Activated CD4-positive, alpha-beta T cell treated with anti-CD3 and anti-CD28 coated beads for 24 hours (primary cell): ENCODE data around the gene ABAT.
"Not testable (repeated sequence)": the region's sequence is repeated elsewhere in the genome, so short reads cannot be mapped to it uniquely, and the experiment has no call there.

ENCODE experiments used
- DNase-seq, 2 donors: peaks; one replicate each; pipeline ENCODE4 v3.0.0-alpha.2; 2020; ENCODE audit warnings: low read depth in 2 of 2

ABAT gene

GRCh38 chr16:8742068-8742467 lies 67.7 kb downstream of the ABAT start:
- DNase-seq, result no peak

- DNase-seq, result not testable (repeated sequence)
These were observed 74.5 kb downstream of the ABAT start for GRCh38 chr16:8748944-8749343.

GRCh38 chr16:8751481-8752311 lies 77.3 kb downstream of the ABAT start:
- no peak for DNase-seq

GRCh38 chr16:8752706-8753105 lies 78.3 kb downstream of the ABAT start:
- no peak for DNase-seq

GRCh38 chr16:8753416-8754054 lies 79.1 kb downstream of the ABAT start:
- DNase-seq, result no peak

- DNase-seq, result no peak
These were observed 82.3 kb downstream of the ABAT start for GRCh38 chr16:8756755-8757154.

GRCh38 chr16:8758022-8758421 lies 83.6 kb downstream of the ABAT start:
- no peak for DNase-seq

- DNase-seq, result no peak
These were observed 85.6 kb downstream of the ABAT start for GRCh38 chr16:8760021-8760420.

GRCh38 chr16:8761078-8761477 lies 86.7 kb downstream of the ABAT start:
- no peak for DNase-seq

GRCh38 chr16:8762254-8762653 lies 87.8 kb downstream of the ABAT start:
- no peak for DNase-seq

- DNase-seq, result no peak
These were observed 88.7 kb downstream of the ABAT start for GRCh38 chr16:8763083-8763482.

GRCh38 chr16:8763899-8764298 lies 89.5 kb downstream of the ABAT start:
- DNase-seq, result no peak

GRCh38 chr16:8764525-8765250 lies 90.3 kb downstream of the ABAT start:
- DNase-seq, result no peak

GRCh38 chr16:8767176-8767575 lies 92.8 kb downstream of the ABAT start:
- no peak for DNase-seq

GRCh38 chr16:8768283-8768682 lies 93.9 kb downstream of the ABAT start:
- DNase-seq, result no peak

GRCh38 chr16:8768692-8769091 lies 94.3 kb downstream of the ABAT start:
- no peak for DNase-seq

- DNase-seq, result no peak
These were observed 99.1 kb downstream of the ABAT start for GRCh38 chr16:8773537-8773936.

- no peak for DNase-seq
These were observed 99.8 kb downstream of the ABAT start for GRCh38 chr16:8774208-8774607.

GRCh38 chr16:8775359-8775758 lies 100.9 kb downstream of the ABAT start:
- DNase-seq, result no peak

GRCh38 chr16:8776129-8776584 lies 101.7 kb downstream of the ABAT start:
- DNase-seq, result no peak

- no peak for DNase-seq
These were observed 102.8 kb downstream of the ABAT start for GRCh38 chr16:8777217-8777616.

- DNase-seq, result no peak
These were observed 107.4 kb downstream of the ABAT start for GRCh38 chr16:8781797-8782196.

- DNase-seq, result no peak
These were observed 108.3 kb downstream of the ABAT start for GRCh38 chr16:8782673-8783072.
